GM12891 (cell line): ENCODE results near the gene AKAP9.
A peak's percentile ranks its signal among the peaks of the same experiment; 100 is the strongest.

ENCODE experiments used
- DNase-seq: peaks from one replicate; pipeline ENCODE4 v3.0.0; 2011; ENCODE audit warnings: low spot score; ENCODE audit not compliant: insufficient read length
- FAIRE-seq: peaks from 2 replicates; lab custom pipeline; 2011; peaks lifted over from hg19 to GRCh38; lab: Jason Lieb, UNC
- PAX5 ChIP-seq: IDR thresholded peaks from 2 replicates; pipeline ENCODE4 v1.6.1; 2011; ENCODE audit warnings: low read length, moderate library complexity, mild to moderate bottlenecking; ENCODE audit not compliant: insufficient read depth, severe bottlenecking
- POLR2A ChIP-seq: IDR thresholded peaks from 2 replicates; pipeline ENCODE4 v1.6.1; 2011; ENCODE audit warnings: low read depth, low read length, control low read depth
- POLR2AphosphoS5 ChIP-seq: IDR thresholded peaks from 2 replicates; pipeline ENCODE4 v1.6.1; 2011; ENCODE audit warnings: low read depth, low read length, control low read depth
- POU2F2 ChIP-seq: IDR thresholded peaks from 2 replicates; pipeline ENCODE4 v1.6.1; 2011; ENCODE audit warnings: low read depth, mild to moderate bottlenecking, control low read depth, low read length, moderate library complexity
- SPI1 ChIP-seq: IDR thresholded peaks from 2 replicates; pipeline ENCODE4 v1.6.1; 2011; ENCODE audit warnings: low read depth, low read length, control low read depth
- TAF1 ChIP-seq: IDR thresholded peaks from 2 replicates; pipeline ENCODE4 v1.6.1; 2011; ENCODE audit warnings: low read depth, low read length, control low read depth

AKAP9 gene

GRCh38 chr7:92052684-92053083 is 112.0 kb downstream of the AKAP9 start:
- FAIRE-seq = peak; percentile 13
- DNase-seq = no peak
- TF ChIP-seq POLR2AphosphoS5 (no peak), PAX5 (no peak), SPI1 (no peak), POU2F2 (no peak), POLR2A (no peak), TAF1 (no peak)

- FAIRE-seq (no peak), DNase-seq (no peak)
- no peak for TF ChIP-seq SPI1
- no peak for TF ChIP-seq POLR2A
- no peak for TF ChIP-seq POU2F2
- TF ChIP-seq POLR2AphosphoS5 = no peak
- no peak for TF ChIP-seq PAX5
- no peak for TF ChIP-seq TAF1
Observed at GRCh38 chr7:92053312-92053711, 112.7 kb downstream of the AKAP9 start.

- no peak for TF ChIP-seq PAX5
- TF ChIP-seq POLR2AphosphoS5 = no peak
- DNase-seq (no peak), FAIRE-seq (no peak)
Observed at GRCh38 chr7:92056286-92056685, 115.6 kb downstream of the AKAP9 start.

- DNase-seq (no peak), FAIRE-seq (peak; percentile 13)
- no peak for TF ChIP-seq TAF1
- no peak for TF ChIP-seq POLR2AphosphoS5
- TF ChIP-seq SPI1 = no peak
- no peak for TF ChIP-seq PAX5
- no peak for TF ChIP-seq POU2F2
- TF ChIP-seq POLR2A = no peak
Observed at GRCh38 chr7:92057375-92057774, 116.7 kb downstream of the AKAP9 start.

- TF ChIP-seq SPI1 (no peak), POU2F2 (no peak), POLR2AphosphoS5 (no peak), POLR2A (no peak)
- FAIRE-seq = no peak
- DNase-seq = no peak
Observed at GRCh38 chr7:92058040-92058439, 117.4 kb downstream of the AKAP9 start.

- DNase-seq (no peak), FAIRE-seq (no peak)
- no peak for TF ChIP-seq SPI1
Observed at GRCh38 chr7:92058899-92059298, 118.2 kb downstream of the AKAP9 start.

GRCh38 chr7:92061154-92061553 is 120.5 kb downstream of the AKAP9 start:
- FAIRE-seq (no peak), DNase-seq (no peak)
- TF ChIP-seq SPI1 = no peak
- no peak for TF ChIP-seq POLR2AphosphoS5
- TF ChIP-seq TAF1 = no peak
- no peak for TF ChIP-seq POLR2A
- TF ChIP-seq PAX5 = no peak
- TF ChIP-seq POU2F2 = no peak

GRCh38 chr7:92064438-92065029 is 123.9 kb downstream of the AKAP9 start:
- FAIRE-seq (no peak), DNase-seq (no peak)
- TF ChIP-seq TAF1 (no peak), SPI1 (no peak), POLR2A (no peak), PAX5 (no peak), POLR2AphosphoS5 (no peak)

- FAIRE-seq (no peak), DNase-seq (no peak)
- no peak for TF ChIP-seq SPI1
- TF ChIP-seq POLR2AphosphoS5 = no peak
- no peak for TF ChIP-seq TAF1
- TF ChIP-seq POLR2A = no peak
- TF ChIP-seq POU2F2 = no peak
- TF ChIP-seq PAX5 = no peak
Observed at GRCh38 chr7:92071032-92071431, 130.4 kb downstream of the AKAP9 start.

- TF ChIP-seq POLR2A = no peak
- TF ChIP-seq SPI1 = no peak
- TF ChIP-seq POU2F2 = no peak
- TF ChIP-seq TAF1 = no peak
- no peak for TF ChIP-seq POLR2AphosphoS5
- no peak for TF ChIP-seq PAX5
- no peak for FAIRE-seq
- no peak for DNase-seq
Observed at GRCh38 chr7:92072121-92072520, 131.5 kb downstream of the AKAP9 start.
